ENCODE measurements around the gene TBCB.

TBCB gene

GRCh38 chr19:36101550-36102327 lies 13.5 kb upstream of the TBCB start (continued):
- peak; percentile 86 for TF ChIP-seq ZNF692 (tag by site-specific recombination; IDR thresholded peaks at IDR 0.05)

DNA sequence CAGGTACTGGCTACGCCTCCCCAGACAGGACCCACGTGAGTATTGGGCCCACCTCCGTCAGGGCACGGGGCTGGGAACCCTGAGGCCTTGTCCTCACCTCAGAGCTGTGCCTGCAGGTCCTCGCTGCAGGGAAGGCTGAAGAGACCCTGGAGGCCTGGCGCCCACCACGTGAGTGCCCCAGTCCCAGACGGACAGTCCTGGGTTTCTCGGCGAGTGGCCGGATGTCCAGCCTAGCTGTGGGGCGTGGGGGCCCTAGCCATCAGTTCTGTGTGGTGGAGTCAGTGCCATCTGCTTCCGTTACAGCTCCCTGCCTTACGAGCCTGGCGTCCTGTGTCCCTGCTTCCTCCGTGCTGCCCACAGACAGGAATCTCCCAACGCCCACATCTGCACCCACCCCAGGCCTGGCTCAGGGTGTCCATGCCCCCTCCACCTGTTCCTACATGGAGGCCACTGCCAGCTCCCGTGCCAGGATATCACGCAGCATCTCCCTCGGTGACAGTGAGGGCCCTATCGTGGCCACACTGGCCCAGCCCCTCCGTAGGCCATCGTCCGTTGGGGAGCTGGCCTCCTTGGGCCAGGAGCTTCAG lies 12.1 kb upstream of the TBCB start:
- ChIA-PET CTCF (interaction anchor here (1.0 to 4.4 kb wide), 2 partner anchors 25 to 42 kb away, joined by 3 to 21 read pairs; no protein-coding TSS in a partner anchor), POLR2A (interaction anchor here (0.7 to 3.5 kb wide), 6 partner anchors 8 to 89 kb away, joined by 3 to 33 read pairs (median 3); partner anchors contain the start of genes ALKBH6, POLR2I, TBCB and THAP8)
- H3K4me1 ChIP-seq (ENCODE audit: control insufficient read depth, insufficient read depth, low read length): no peaks in the 10 kb centered on the region
- no peaks in the 10 kb centered on the region for H3K9me3 ChIP-seq (ENCODE audit: control insufficient read depth, insufficient read depth, low read depth, low read length)
- H3K4me3 ChIP-seq (ENCODE audit: low read depth, low read length): no peak overlapping the region
- peaks cover 84 to 86% of the 10 kb centered on the region in 2 experiments for H3K36me3 ChIP-seq (ENCODE audit: control insufficient read depth in 2 of 2, insufficient read depth in 1 of 2, low read length in 2 of 2)
- no peak overlapping the region for H3K27ac ChIP-seq (ENCODE audit: extremely low read depth, low read depth, low read length)
- TF ChIP-seq ZSCAN30 (tag by site-specific recombination; IDR thresholded peaks at IDR 0.05) (no peak), ZNF600 (tag by site-specific recombination; IDR thresholded peaks at IDR 0.05) (peak; percentile 29; the same call in 1 of the 2 replicates), EGR2 (tag by site-specific recombination; IDR thresholded peaks at IDR 0.05; ENCODE audit: low read depth) (peak; percentile 72; the same call in 1 of the 2 replicates), OSR2 (tag by site-specific recombination; IDR thresholded peaks at IDR 0.05) (no peak), YY1 (tag by site-specific recombination; IDR thresholded peaks at IDR 0.05) (no peak), TSHZ1 (tag by site-specific recombination; IDR thresholded peaks at IDR 0.05; ENCODE audit: borderline replicate concordance) (no peak), ZNF791 (tag by site-specific recombination; IDR thresholded peaks at IDR 0.05) (no peak), ZNF747 (tag by site-specific recombination; IDR thresholded peaks at IDR 0.05) (no peak), ZNF16 (tag by site-specific recombination; IDR thresholded peaks at IDR 0.05; ENCODE audit: low read depth) (no peak), ZNF24 (tag by site-specific recombination; IDR thresholded peaks at IDR 0.05) (no peak), ZNF426 (tag by site-specific recombination; IDR thresholded peaks at IDR 0.05) (no peak), ZSCAN23 (tag by site-specific recombination; IDR thresholded peaks at IDR 0.05) (no peak), ZFHX2 (tag by site-specific recombination; conservative IDR thresholded peaks at IDR 0.05) (peak; percentile 61; the same call in 1 of the 2 replicates), PRDM6 (tag by site-specific recombination; IDR thresholded peaks at IDR 0.05) (no peak), CTCF (tag by site-specific recombination; IDR thresholded peaks at IDR 0.05) (no peak), ZNF658 (tag by site-specific recombination; IDR thresholded peaks at IDR 0.05) (no peak), ZNF174 (tag by site-specific recombination; IDR thresholded peaks at IDR 0.05) (no peak), GLIS2 (tag by site-specific recombination; IDR thresholded peaks at IDR 0.05) (peak; percentile 49; the same call in 1 of the 2 replicates), ZNF324 (tag by site-specific recombination; IDR thresholded peaks at IDR 0.05) (no peak), ZNF768 (tag by site-specific recombination; IDR thresholded peaks at IDR 0.05) (no peak), ZBTB1 (tag by site-specific recombination; IDR thresholded peaks at IDR 0.05) (no peak), ZNF248 (tag by site-specific recombination; IDR thresholded peaks at IDR 0.05) (no peak), FEZF1 (tag by site-specific recombination; IDR thresholded peaks at IDR 0.05) (no peak)
- TF ChIP-seq, protein P1, sequence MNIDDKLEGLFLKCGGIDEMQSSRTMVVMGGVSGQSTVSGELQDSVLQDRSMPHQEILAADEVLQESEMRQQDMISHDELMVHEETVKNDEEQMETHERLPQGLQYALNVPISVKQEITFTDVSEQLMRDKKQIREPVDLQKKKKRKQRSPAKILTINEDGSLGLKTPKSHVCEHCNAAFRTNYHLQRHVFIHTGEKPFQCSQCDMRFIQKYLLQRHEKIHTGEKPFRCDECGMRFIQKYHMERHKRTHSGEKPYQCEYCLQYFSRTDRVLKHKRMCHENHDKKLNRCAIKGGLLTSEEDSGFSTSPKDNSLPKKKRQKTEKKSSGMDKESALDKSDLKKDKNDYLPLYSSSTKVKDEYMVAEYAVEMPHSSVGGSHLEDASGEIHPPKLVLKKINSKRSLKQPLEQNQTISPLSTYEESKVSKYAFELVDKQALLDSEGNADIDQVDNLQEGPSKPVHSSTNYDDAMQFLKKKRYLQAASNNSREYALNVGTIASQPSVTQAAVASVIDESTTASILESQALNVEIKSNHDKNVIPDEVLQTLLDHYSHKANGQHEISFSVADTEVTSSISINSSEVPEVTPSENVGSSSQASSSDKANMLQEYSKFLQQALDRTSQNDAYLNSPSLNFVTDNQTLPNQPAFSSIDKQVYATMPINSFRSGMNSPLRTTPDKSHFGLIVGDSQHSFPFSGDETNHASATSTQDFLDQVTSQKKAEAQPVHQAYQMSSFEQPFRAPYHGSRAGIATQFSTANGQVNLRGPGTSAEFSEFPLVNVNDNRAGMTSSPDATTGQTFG (tag by site-specific recombination; IDR thresholded peaks at IDR 0.05; ENCODE audit: borderline replicate concordance): no peak

Data from HEK293 (cell line).